ENCODE measurements around the gene CYP4F11.
"Not testable (repeated sequence)": the region's sequence is repeated elsewhere in the genome, so short reads cannot be mapped to it uniquely, and the experiment has no call there.

- TF ChIP-seq, protein P1, sequence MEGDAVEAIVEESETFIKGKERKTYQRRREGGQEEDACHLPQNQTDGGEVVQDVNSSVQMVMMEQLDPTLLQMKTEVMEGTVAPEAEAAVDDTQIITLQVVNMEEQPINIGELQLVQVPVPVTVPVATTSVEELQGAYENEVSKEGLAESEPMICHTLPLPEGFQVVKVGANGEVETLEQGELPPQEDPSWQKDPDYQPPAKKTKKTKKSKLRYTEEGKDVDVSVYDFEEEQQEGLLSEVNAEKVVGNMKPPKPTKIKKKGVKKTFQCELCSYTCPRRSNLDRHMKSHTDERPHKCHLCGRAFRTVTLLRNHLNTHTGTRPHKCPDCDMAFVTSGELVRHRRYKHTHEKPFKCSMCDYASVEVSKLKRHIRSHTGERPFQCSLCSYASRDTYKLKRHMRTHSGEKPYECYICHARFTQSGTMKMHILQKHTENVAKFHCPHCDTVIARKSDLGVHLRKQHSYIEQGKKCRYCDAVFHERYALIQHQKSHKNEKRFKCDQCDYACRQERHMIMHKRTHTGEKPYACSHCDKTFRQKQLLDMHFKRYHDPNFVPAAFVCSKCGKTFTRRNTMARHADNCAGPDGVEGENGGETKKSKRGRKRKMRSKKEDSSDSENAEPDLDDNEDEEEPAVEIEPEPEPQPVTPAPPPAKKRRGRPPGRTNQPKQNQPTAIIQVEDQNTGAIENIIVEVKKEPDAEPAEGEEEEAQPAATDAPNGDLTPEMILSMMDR (IDR thresholded peaks at IDR 0.05), result not testable (repeated sequence)
- TF ChIP-seq POLR2A (IDR thresholded peaks at IDR 0.05), result not testable (repeated sequence)
Observed at GRCh38 chr19:15902898-15903297, 31.4 kb downstream of the CYP4F11 start.

Measured in lower leg skin (tissue), 3 donors.